GM12878 (cell line): ENCODE results near the gene TMEM135. TPM values are rescaled to one million over a fixed set of nuclear protein-coding genes. Genes with fewer than 3 reads are reported as not detected.
A peak's percentile ranks its signal among the peaks of the same experiment; 100 is the strongest.

Experiments
- ATAC-seq: fragments of 200-7000 bp; cut with Tn5 transposase; 3 replicates; pipeline ENCODE4 v1.9.1; 2020; ENCODE audit warnings: mild to moderate bottlenecking, moderate library complexity
- BruUV-seq: library from RNA; stranded (reverse); fragments of 400-500 nt; replicated peaks from 2 replicates; lab custom pipeline; 2021; lab: Mats Ljungman, UMichigan
- CTCF ChIA-PET: fragments of 300-600 bp; sonication (Branson Sonifier 250); formaldehyde crosslinking; extraction: SDS; loops from one replicate; lab custom pipeline; 2021; ENCODE audit warnings: inconsistent platforms; lab: Yijun Ruan, JAX
- POLR2A ChIA-PET: fragments of 350-600 bp; formaldehyde crosslinking; extraction: SDS; loops from one replicate; lab custom pipeline; 2021; ENCODE audit warnings: inconsistent platforms; lab: Charles Lee
- RAD21 ChIA-PET: fragments of 300-600 bp; sonication (Branson Sonifier 250); formaldehyde crosslinking; loops from one replicate; lab custom pipeline; 2023; ENCODE audit warnings: antibody characterized with exemption; ENCODE audit not compliant: unreplicated experiment; lab: Charles Lee
- SMC1A ChIA-PET: fragments of 300-600 bp; sonication (Branson Sonifier 250); formaldehyde crosslinking; loops from one replicate; lab custom pipeline; 2023; ENCODE audit not compliant: unreplicated experiment, uncharacterized antibody; lab: Charles Lee
- DNase-seq: peaks from one replicate; pipeline ENCODE4 v3.0.0-alpha.2; 2011; ENCODE audit warnings: low read depth, low spot score
- FAIRE-seq: peaks from 3 replicates; lab custom pipeline; 2011; peaks lifted over from hg19 to GRCh38; lab: Jason Lieb, UNC
- H2AFZ ChIP-seq: 2 replicates; pipeline ENCODE4 v1.6.0; 2011; ENCODE audit warnings: low read depth, low read length, control low read depth; ENCODE audit not compliant: control insufficient read depth
- H3K27ac ChIP-seq: 2 replicates; pipeline ENCODE4 v1.5.1; 2011; ENCODE audit warnings: control low read depth; ENCODE audit not compliant: control insufficient read depth, insufficient read depth
- H3K27me3 ChIP-seq, 2 experiments: replicated peaks in 1 of 2; 2 replicates each; pipeline versions ENCODE4 v1.6.0 to v1.6.1; 2011; ENCODE audit warnings: low read length in 1 of 2; ENCODE audit not compliant: control insufficient read depth in 2 of 2, insufficient read depth in 2 of 2
- H3K36me3 ChIP-seq, 2 experiments: 2 replicates each; pipeline ENCODE4 v1.5.1; 2011; ENCODE audit warnings: low read length in 1 of 2; ENCODE audit not compliant: control insufficient read depth in 2 of 2, insufficient read depth in 2 of 2
- H3K4me1 ChIP-seq: 2 replicates; pipeline ENCODE4 v1.6.1; 2011; ENCODE audit warnings: mild to moderate bottlenecking, low read length, moderate library complexity, mixed read lengths; ENCODE audit not compliant: control insufficient read depth, insufficient read depth
- H3K4me2 ChIP-seq: 2 replicates; pipeline ENCODE4 v1.6.0; 2011; ENCODE audit warnings: control low read depth; ENCODE audit not compliant: control insufficient read depth, insufficient read depth
- H3K4me3 ChIP-seq: fragments of 200-600 bp; sonication (generic); 2 replicates; pipeline ENCODE4 v1.5.1; 2016
- H3K79me2 ChIP-seq: 2 replicates; pipeline ENCODE4 v1.6.0; 2011; ENCODE audit warnings: low read length; ENCODE audit not compliant: control insufficient read depth, insufficient read depth
- H3K9ac ChIP-seq: 2 replicates; pipeline ENCODE4 v1.8.0; 2011; ENCODE audit warnings: low read length, control low read depth, mixed read lengths; ENCODE audit not compliant: control insufficient read depth, insufficient read depth
- H3K9me3 ChIP-seq: replicated peaks from 3 replicates; pipeline ENCODE4 v1.5.1; 2011; ENCODE audit warnings: mild to moderate bottlenecking, low read length; ENCODE audit not compliant: control insufficient read depth, insufficient read depth
- H4K20me1 ChIP-seq: 2 replicates; pipeline ENCODE4 v1.6.0; 2011; ENCODE audit not compliant: control insufficient read depth, insufficient read depth
- ATF7 ChIP-seq: fragments of 450-650 bp; IDR thresholded peaks from 2 replicates; pipeline ENCODE4 v1.6.1; 2016; ENCODE audit warnings: low read depth, mild to moderate bottlenecking
- CEBPB ChIP-seq, 2 experiments: fragments of 150-350 bp in 1 of 2; IDR thresholded peaks; 2 replicates each; pipeline ENCODE4 v1.6.1; 2012 to 2014; ENCODE audit warnings: low read depth in 2 of 2, low read length in 2 of 2, borderline replicate concordance in 1 of 2, inconsistent platforms in 1 of 2
- JUNB ChIP-seq: IDR thresholded peaks from 2 replicates; pipeline ENCODE4 v1.6.1; 2016; ENCODE audit warnings: antibody characterized with exemption, mild to moderate bottlenecking
- MEF2A ChIP-seq: IDR thresholded peaks from 2 replicates; pipeline ENCODE4 v1.6.1; 2011; ENCODE audit warnings: low read depth, mild to moderate bottlenecking, low read length, moderate library complexity; ENCODE audit not compliant: insufficient read depth
- POU2F2 ChIP-seq: IDR thresholded peaks from 3 replicates; pipeline ENCODE4 v1.6.1; 2011; ENCODE audit warnings: low read depth, mild to moderate bottlenecking, low read length, borderline replicate concordance
- SMARCA5 ChIP-seq: fragments of 450-650 bp; IDR thresholded peaks from 2 replicates; pipeline ENCODE4 v1.6.1; 2017; ENCODE audit warnings: mild to moderate bottlenecking
- SMC3 ChIP-seq: IDR thresholded peaks from 2 replicates; pipeline ENCODE4 v1.6.1; 2011; ENCODE audit warnings: low read length, improper control_type of control experiment, borderline replicate concordance
- TCF7 ChIP-seq: IDR thresholded peaks from 2 replicates; pipeline ENCODE4 v1.6.1; 2014; ENCODE audit warnings: antibody characterized with exemption, borderline replicate concordance
- YBX1 ChIP-seq: fragments of 450-650 bp; IDR thresholded peaks from 2 replicates; pipeline ENCODE4 v1.6.1; 2016; ENCODE audit warnings: antibody characterized with exemption
- ZBTB40 ChIP-seq: fragments of 450-650 bp; IDR thresholded peaks from 2 replicates; pipeline ENCODE4 v1.6.1; 2016; ENCODE audit warnings: mild to moderate bottlenecking, moderate library complexity, borderline replicate concordance
- ZNF207 ChIP-seq: fragments of 450-650 bp; IDR thresholded peaks from 2 replicates; pipeline ENCODE4 v1.6.1; 2014; ENCODE audit warnings: antibody characterized with exemption, mild to moderate bottlenecking, borderline replicate concordance
- WGBS: methylation state at CpG from one replicate; pipeline ENCODE4 v1.1.6; 2016; ENCODE audit warnings: low lambda C conversion rate; ENCODE audit not compliant: insufficient replicate concordance, insufficient coverage; ENCODE audit errors: missing lambda C conversion rate; 5-methylcytosine and 5-hydroxymethylcytosine counted together
- in situ Hi-C: fragments of 300-500 bp; cut with MboI; formaldehyde crosslinking; loops from 9 replicates; pipeline ENCODE4 v1.14.3; 2018; ENCODE audit warnings: mixed read lengths
- intact Hi-C: fragments of 100-400 bp; cut with micrococcal nuclease; formaldehyde crosslinking; loops from one replicate; pipeline ENCODE4 v1.14.2; 2022; ENCODE audit not compliant: unreplicated experiment
- polyA plus RNA-seq, 11 experiments: library from polyadenylated mRNA; depleted of rRNA in 4 of 11; unstranded in 6 of 11; stranded (reverse) in 5 of 11; fragments of >200 nt; fragmentation: Nextera tagmentation in 4 of 11; fragmentation: Illumina TruSeq in 1 of 11; extraction: Ambion mirVana in 4 of 11; extraction: Trizol in 1 of 11; gene quantifications; 1 replicate in 1 of 11; 2 replicates in 10 of 11; pipeline versions ENCODE4 v1.2.1 to v1.2.3, GENCODE V29; 2011 to 2016; ENCODE audit warnings: inconsistent platforms in 2 of 11, missing spikeins in 2 of 11, low read depth in 1 of 11
- total RNA-seq, 4 experiments: library from RNA; depleted of rRNA in 3 of 4; stranded (reverse); fragments of >200 nt in 3 of 4; fragmentation: Illumina TruSeq in 1 of 4; extraction: Trizol in 1 of 4; gene quantifications; 2 replicates each; pipeline versions ENCODE4 v1.2.1 to v1.2.3, GENCODE V29; 2013 to 2021
- TF ChIP-seq, protein P1 (sequence below): fragments of 450-650 bp; IDR thresholded peaks from 2 replicates; pipeline ENCODE4 v1.6.1; 2016; ENCODE audit warnings: mild to moderate bottlenecking
- TF ChIP-seq, protein P2 (sequence below): IDR thresholded peaks from 2 replicates; pipeline ENCODE4 v1.6.1; 2012; ENCODE audit warnings: low read depth, low read length, improper control_type of control experiment

Gene TMEM135
- total and polyA plus RNA-seq, 10 of the 15 experiments (the other 5 are each of a cell fraction or from before 2014, with no cell fraction given), result 7.2 to 117 (median 12.9) TPM

DNA sequence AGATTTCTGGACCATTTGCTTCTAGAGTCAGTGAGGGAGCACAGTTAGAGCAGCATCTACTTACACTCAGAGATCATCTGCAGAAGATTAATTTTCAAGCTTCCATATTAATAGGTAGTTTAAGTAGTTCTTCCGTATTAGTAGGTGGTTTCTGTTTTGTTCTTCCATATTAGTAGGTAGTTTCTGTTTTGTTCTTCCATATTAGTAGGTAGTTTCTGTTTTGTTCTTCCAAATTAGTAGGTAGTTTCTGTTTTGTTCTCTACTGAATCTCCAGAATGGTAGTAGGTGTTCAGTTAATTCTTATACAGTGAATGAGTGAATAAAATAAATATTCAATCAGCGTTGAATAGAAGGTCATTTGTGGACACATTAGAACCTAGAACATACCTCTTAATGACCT lies 175.7 kb downstream of the TMEM135 start:
- H3K9me3 ChIP-seq, result no peaks in the 10 kb centered on the region; the same call in 1 of the 3 replicates
- no peaks in the 10 kb centered on the region for H3K4me1 ChIP-seq
- CTCF ChIA-PET, result interaction anchor here (0.9 kb wide), 1 partner anchor 20 kb away, joined by 4 read pairs; no protein-coding TSS in a partner anchor
- TF ChIP-seq, protein P1, sequence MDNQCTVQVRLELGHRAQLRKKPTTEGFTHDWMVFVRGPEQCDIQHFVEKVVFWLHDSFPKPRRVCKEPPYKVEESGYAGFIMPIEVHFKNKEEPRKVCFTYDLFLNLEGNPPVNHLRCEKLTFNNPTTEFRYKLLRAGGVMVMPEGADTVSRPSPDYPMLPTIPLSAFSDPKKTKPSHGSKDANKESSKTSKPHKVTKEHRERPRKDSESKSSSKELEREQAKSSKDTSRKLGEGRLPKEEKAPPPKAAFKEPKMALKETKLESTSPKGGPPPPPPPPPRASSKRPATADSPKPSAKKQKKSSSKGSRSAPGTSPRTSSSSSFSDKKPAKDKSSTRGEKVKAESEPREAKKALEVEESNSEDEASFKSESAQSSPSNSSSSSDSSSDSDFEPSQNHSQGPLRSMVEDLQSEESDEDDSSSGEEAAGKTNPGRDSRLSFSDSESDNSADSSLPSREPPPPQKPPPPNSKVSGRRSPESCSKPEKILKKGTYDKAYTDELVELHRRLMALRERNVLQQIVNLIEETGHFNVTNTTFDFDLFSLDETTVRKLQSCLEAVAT, result peak; percentile 67; the same call in 1 of the 2 replicates
- TF ChIP-seq MEF2A, result no peak
- no peak for TF ChIP-seq ATF7
- TF ChIP-seq JUNB, result 0 out of 2 replicates have a peak, but pooled peaks have one; percentile 14
- no peak for TF ChIP-seq SMC3
- no peak for TF ChIP-seq POU2F2
- no peak for TF ChIP-seq SMARCA5
- TF ChIP-seq, protein P2, sequence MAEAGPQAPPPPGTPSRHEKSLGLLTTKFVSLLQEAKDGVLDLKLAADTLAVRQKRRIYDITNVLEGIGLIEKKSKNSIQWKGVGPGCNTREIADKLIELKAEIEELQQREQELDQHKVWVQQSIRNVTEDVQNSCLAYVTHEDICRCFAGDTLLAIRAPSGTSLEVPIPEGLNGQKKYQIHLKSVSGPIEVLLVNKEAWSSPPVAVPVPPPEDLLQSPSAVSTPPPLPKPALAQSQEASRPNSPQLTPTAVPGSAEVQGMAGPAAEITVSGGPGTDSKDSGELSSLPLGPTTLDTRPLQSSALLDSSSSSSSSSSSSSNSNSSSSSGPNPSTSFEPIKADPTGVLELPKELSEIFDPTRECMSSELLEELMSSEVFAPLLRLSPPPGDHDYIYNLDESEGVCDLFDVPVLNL, result no peak
- no peak for TF ChIP-seq TCF7
- no peak for TF ChIP-seq YBX1
- TF ChIP-seq ZNF207, result no peak
- no peak for TF ChIP-seq ZBTB40
- TF ChIP-seq CEBPB (IDR thresholded peaks at IDR 0.05; ENCODE audit: borderline replicate concordance in 1 of 2, low read depth in 2 of 2, low read length in 2 of 2), result no peak
- TF ChIP-seq, all 136 proteins: peak for 2
- no peaks in the 10 kb centered on the region for H3K27me3 ChIP-seq
- ChIA-PET SMC1A (interaction anchor here (1.3 kb wide), 1 partner anchor 13 kb away, joined by 3 read pairs; no protein-coding TSS in a partner anchor), POLR2A (no interaction called here), RAD21 (no interaction called here)
- H3K36me3 ChIP-seq, result no peaks in the 10 kb centered on the region
- H4K20me1 ChIP-seq, result no peaks in the 10 kb centered on the region
- WGBS, result 34% methylated on average over 2 of the region's 2 CpGs
- H3K4me2 ChIP-seq, result no peak overlapping the region
- peak; percentile 64 for FAIRE-seq
- no peaks in the 10 kb centered on the region for H3K79me2 ChIP-seq
- in situ Hi-C loops (no loop called here), intact Hi-C loops (no loop called here)
- H3K27ac ChIP-seq, result no peak overlapping the region
- H3K9ac ChIP-seq, result no peak overlapping the region
- DNase-seq, result no peak
- H3K4me3 ChIP-seq, result no peak overlapping the region
- H2AFZ ChIP-seq, result peak overlapping the region; percentile 45
- BruUV-seq, result no TSS peak
- ATAC-seq, result peak; percentile 81
